Activated naive CD8-positive, alpha-beta T cell treated with anti-CD3 and anti-CD28 coated beads for 36 hours (primary cell): Measurements from ENCODE around the gene PLCZ1. TPM values are rescaled to one million over a fixed set of nuclear protein-coding genes. Genes with fewer than 3 reads are reported as not detected.
"Not testable (repeated sequence)": the region's sequence is repeated elsewhere in the genome, so short reads cannot be mapped to it uniquely, and the experiment has no call there.

ENCODE experiments used
- DNase-seq: peaks from one replicate; pipeline ENCODE4 v3.0.0; 2021
- H3K27ac Mint-ChIP-seq: one replicate; pipeline ENCODE4 v1.8.0; 2022; ENCODE audit warnings: mild to moderate bottlenecking, moderate library complexity, mixed read lengths
- H3K27me3 Mint-ChIP-seq: one replicate; pipeline ENCODE4 v1.8.0; 2022; ENCODE audit warnings: mild to moderate bottlenecking, mixed read lengths
- H3K36me3 Mint-ChIP-seq: one replicate; pipeline ENCODE4 v1.8.0; 2021; ENCODE audit warnings: mild to moderate bottlenecking, mixed read lengths
- H3K4me1 Mint-ChIP-seq: one replicate; pipeline ENCODE4 v1.8.0; 2021; ENCODE audit warnings: mixed read lengths
- H3K4me3 Mint-ChIP-seq: one replicate; pipeline ENCODE4 v1.8.0; 2022; ENCODE audit warnings: mild to moderate bottlenecking, moderate library complexity, mixed read lengths
- H3K9me3 Mint-ChIP-seq: one replicate; pipeline ENCODE4 v1.8.0; 2022; ENCODE audit warnings: mixed read lengths
- total RNA-seq, 2 experiments: library from RNA; stranded (reverse); gene quantifications; one replicate each; pipeline ENCODE4 v1.2.3, GENCODE V29; 2021

Gene PLCZ1, protein sequence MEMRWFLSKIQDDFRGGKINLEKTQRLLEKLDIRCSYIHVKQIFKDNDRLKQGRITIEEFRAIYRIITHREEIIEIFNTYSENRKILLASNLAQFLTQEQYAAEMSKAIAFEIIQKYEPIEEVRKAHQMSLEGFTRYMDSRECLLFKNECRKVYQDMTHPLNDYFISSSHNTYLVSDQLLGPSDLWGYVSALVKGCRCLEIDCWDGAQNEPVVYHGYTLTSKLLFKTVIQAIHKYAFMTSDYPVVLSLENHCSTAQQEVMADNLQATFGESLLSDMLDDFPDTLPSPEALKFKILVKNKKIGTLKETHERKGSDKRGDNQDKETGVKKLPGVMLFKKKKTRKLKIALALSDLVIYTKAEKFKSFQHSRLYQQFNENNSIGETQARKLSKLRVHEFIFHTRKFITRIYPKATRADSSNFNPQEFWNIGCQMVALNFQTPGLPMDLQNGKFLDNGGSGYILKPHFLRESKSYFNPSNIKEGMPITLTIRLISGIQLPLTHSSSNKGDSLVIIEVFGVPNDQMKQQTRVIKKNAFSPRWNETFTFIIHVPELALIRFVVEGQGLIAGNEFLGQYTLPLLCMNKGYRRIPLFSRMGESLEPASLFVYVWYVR
- total RNA-seq: not detected

DNA sequence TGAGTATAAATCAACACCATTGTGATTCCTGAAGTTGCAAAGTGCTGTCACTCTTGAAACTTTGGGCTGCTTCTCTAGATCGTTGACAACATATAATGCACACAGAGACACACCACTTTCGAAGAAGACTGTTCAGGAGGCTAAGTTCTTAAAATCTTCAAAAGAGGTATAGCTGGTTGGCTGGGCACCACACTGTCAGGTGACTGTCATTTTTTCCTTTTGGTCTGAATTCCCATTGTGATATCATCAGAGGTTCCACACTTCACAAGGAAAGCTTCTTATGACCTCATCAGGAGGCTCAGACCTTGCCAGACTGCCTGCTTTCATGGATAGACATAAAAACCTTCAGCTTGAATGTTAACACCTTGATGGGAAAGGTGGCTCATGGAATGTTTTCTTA is at the start of gene PLCZ1, which contains the start of gene CAPZA3:
Gene PLCZ1, minus strand, starts transcription at position 194 of the 400 bp plus-strand sequence. CDS start 641 bp downstream, outside the sequence.
Gene CAPZA3, plus strand, starts transcription at position 301 of the 400 bp plus-strand sequence. CDS start 150 bp downstream, outside the sequence.
- no peak within 1 kb of the TSS for H3K27ac Mint-ChIP-seq
- H3K36me3 Mint-ChIP-seq: no peaks in the 10 kb centered on the region
- H3K9me3 Mint-ChIP-seq: peaks cover 2% of the 10 kb centered on the region
- no peaks in the 10 kb centered on the region for H3K4me1 Mint-ChIP-seq
- no peaks in the 10 kb centered on the region for H3K27me3 Mint-ChIP-seq
- H3K4me3 Mint-ChIP-seq: no peak within 1 kb of the TSS
- DNase-seq: no peak

DNA sequence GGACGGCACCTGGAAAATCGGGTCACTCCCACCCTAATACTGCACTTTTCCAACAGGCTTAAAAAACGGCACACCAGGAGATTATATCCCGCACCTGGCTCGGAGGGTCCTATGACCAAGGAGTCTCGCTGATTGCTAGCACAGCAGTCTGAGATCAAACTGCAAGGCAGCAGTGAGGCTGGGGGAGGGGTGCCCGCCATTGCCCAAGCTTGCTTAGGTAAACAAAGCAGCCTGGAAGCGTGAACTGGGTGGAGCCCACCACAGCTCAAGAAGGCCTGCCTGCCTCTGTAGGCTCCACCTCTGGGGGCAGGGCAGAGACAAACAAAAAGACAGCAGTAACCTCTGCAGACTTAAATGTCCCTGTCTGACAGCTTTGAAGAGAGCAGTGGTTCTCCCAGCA is 47.7 kb upstream of the PLCZ1 start:
- H3K9me3 Mint-ChIP-seq: peaks cover 12% of the 10 kb centered on the region
- not testable (repeated sequence) for H3K4me1 Mint-ChIP-seq, H3K4me3 Mint-ChIP-seq, H3K36me3 Mint-ChIP-seq, H3K27ac Mint-ChIP-seq, H3K27me3 Mint-ChIP-seq, DNase-seq

DNA sequence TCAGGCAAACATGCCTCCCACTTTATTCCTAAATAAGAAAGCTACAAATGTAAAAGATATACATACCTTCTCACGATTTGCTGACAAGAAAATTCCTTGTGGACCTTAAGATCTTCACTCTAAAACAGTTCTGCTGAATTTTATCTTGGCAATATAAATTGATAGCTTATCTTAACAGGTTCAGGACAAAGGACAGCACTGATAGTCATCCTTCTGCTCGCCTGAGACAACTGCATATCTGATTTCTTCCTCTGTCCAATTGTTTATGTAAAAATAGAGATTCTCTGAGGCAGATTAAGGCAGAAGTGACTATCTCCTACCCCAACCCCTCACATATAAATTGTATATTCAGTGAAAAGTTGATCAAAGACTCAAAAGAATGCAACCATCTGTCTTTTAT is 45.0 kb upstream of the PLCZ1 start:
- H3K4me3 Mint-ChIP-seq: no peak overlapping the region
- no peak for DNase-seq

DNA sequence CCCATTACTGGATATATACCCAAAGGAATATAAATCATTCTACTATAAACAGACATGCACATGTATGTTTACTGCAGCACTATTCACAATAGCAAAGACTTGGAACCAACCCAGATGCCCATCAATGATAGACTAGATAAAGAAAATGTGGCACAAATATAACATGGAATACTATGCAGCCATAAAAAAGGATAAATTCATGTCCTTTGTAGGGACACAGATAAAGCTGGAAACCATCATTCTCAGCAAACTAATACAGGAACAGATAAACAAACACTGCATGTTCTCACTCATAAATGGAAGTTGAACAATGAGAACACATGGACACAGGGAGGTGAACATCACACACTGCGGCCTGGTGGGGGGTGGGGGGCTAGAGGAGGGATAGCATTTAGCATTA is 28.7 kb upstream of the PLCZ1 start:
- not testable (repeated sequence) for H3K4me1 Mint-ChIP-seq, H3K27ac Mint-ChIP-seq, DNase-seq, H3K36me3 Mint-ChIP-seq, H3K27me3 Mint-ChIP-seq, H3K4me3 Mint-ChIP-seq
- H3K9me3 Mint-ChIP-seq: peaks cover 13% of the 10 kb centered on the region

More for the DNA sequence above, 45.0 kb upstream of the PLCZ1 start:
- H3K27me3 Mint-ChIP-seq: no peaks in the 10 kb centered on the region
- H3K4me1 Mint-ChIP-seq: no peaks in the 10 kb centered on the region
- no peaks in the 10 kb centered on the region for H3K36me3 Mint-ChIP-seq
- no peak overlapping the region for H3K27ac Mint-ChIP-seq
- peaks cover 20% of the 10 kb centered on the region for H3K9me3 Mint-ChIP-seq

GRCh38 chr12:18755341-18755740 is 17.5 kb upstream of the PLCZ1 start:
- H3K9me3 Mint-ChIP-seq: peaks cover 1% of the 10 kb centered on the region
- H3K27ac Mint-ChIP-seq: no peak overlapping the region
- no peaks in the 10 kb centered on the region for H3K27me3 Mint-ChIP-seq
- no peaks in the 10 kb centered on the region for H3K4me1 Mint-ChIP-seq
- H3K4me3 Mint-ChIP-seq: no peak overlapping the region
- H3K36me3 Mint-ChIP-seq: no peaks in the 10 kb centered on the region
- no peak for DNase-seq

DNA sequence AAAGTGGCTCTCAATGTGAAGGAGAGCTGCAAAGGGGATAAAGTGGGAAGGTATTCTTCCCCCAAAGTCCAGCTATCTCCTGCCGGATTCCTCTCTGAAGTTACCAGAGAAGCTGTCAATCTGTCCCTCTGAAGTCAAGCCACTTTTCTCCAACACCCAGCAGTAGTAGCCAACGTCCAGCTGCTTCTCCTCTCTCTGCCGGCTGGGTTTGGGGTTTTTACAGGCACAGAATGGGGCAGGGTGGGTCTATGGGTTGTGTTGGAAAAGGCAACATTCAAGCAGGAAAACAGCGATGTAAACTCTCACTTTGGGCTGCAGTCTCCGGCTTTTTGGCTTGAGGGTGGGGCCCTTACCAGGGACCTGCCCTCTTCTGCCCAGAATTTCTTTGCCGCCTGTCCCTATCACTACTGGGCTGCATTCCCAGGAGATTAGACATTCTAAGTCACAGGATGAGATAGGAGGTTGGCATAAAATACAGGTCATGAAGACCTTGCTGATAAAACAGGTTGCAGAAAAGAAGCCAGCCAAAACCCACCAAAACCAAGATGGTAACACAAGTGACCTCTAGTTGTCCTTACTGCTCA is 16.4 kb upstream of the PLCZ1 start:
- Mint-ChIP-seq H3K36me3 (no peaks in the 10 kb centered on the region), H3K27me3 (no peaks in the 10 kb centered on the region), H3K27ac (no peak overlapping the region), H3K9me3 (peaks cover 1% of the 10 kb centered on the region), H3K4me1 (no peaks in the 10 kb centered on the region), H3K4me3 (no peak overlapping the region)
- DNase-seq: no peak

DNA sequence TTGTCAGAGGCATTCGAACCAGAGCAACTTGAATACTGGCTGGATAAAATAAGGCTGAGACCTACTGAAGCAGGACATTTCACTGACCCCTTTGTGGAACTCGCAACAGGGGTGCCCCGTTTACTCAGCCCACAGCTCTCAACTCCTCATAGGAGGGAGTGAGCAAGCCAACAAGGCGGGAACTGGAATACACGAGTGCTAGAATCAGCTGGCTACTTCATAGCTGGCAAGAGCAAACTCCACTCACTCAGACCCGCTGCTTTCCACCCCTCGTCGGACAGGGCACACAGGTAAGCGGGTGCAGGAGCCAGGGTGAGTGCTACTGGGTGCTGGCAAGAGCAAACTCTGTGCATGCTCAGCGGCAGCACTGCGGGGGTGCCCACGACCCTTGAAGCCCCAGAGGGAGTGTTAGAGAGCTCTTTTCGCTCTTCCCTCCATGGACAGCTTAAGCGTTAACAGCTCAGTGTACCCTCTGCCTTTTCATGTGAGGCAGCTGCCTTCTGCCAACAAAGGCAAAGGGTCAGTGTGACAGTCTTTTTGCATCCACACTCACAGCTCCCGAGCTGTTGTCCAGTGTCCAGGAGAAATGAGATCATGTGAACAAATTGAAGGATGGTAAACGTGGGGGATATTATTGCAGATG is 15.8 kb upstream of the PLCZ1 start:
- H3K27me3 Mint-ChIP-seq: no peaks in the 10 kb centered on the region
- H3K36me3 Mint-ChIP-seq: no peaks in the 10 kb centered on the region

DNA sequence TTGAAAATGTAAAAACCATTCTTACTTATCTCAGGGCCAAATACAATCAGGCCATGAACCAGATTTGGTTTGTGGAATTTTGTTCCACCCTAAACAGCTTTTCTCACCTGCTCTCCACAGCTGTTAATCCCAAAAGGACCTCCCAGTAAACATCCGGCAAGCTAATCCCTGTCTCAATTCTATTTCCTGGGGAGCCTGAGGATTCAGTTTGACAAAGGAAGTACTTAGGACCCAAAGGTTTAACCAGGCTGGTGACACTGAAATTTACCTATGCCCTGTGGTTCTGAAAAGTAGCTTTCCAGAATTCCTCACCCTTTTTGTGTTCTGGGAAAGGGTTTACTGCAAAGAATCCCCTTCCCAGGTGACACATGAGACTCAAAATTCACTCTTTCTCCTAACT is 15.1 kb upstream of the PLCZ1 start:
- Mint-ChIP-seq H3K9me3 (peaks cover 1% of the 10 kb centered on the region), H3K4me1 (no peaks in the 10 kb centered on the region), H3K4me3 (no peak overlapping the region), H3K27me3 (no peaks in the 10 kb centered on the region), H3K36me3 (no peaks in the 10 kb centered on the region), H3K27ac (no peak overlapping the region)
- no peak for DNase-seq

More for the DNA sequence above, 15.8 kb upstream of the PLCZ1 start:
- peaks cover 1% of the 10 kb centered on the region for H3K9me3 Mint-ChIP-seq
- no peaks in the 10 kb centered on the region for H3K4me1 Mint-ChIP-seq
- H3K4me3 Mint-ChIP-seq: no peak overlapping the region
- DNase-seq: no peak
- no peak overlapping the region for H3K27ac Mint-ChIP-seq

- Mint-ChIP-seq H3K9me3 (peaks cover 1% of the 10 kb centered on the region), H3K4me3 (no peak overlapping the region), H3K36me3 (no peaks in the 10 kb centered on the region), H3K4me1 (no peaks in the 10 kb centered on the region), H3K27me3 (no peaks in the 10 kb centered on the region), H3K27ac (no peak overlapping the region)
- DNase-seq: no peak
These were observed 14.6 kb upstream of the PLCZ1 start for GRCh38 chr12:18752280-18752920.

GRCh38 chr12:18751866-18752265 is 14.1 kb upstream of the PLCZ1 start:
- Mint-ChIP-seq H3K4me1 (no peaks in the 10 kb centered on the region), H3K9me3 (peaks cover 1% of the 10 kb centered on the region), H3K36me3 (no peaks in the 10 kb centered on the region), H3K4me3 (no peak overlapping the region), H3K27ac (no peak overlapping the region), H3K27me3 (no peaks in the 10 kb centered on the region)
- DNase-seq: no peak

GRCh38 chr12:18750085-18750484 is 12.3 kb upstream of the PLCZ1 start:
- no peak for DNase-seq
- no peaks in the 10 kb centered on the region for H3K27me3 Mint-ChIP-seq
- no peaks in the 10 kb centered on the region for H3K36me3 Mint-ChIP-seq
- peaks cover 1% of the 10 kb centered on the region for H3K9me3 Mint-ChIP-seq
- H3K4me3 Mint-ChIP-seq: no peak overlapping the region
- H3K27ac Mint-ChIP-seq: no peak overlapping the region
- no peaks in the 10 kb centered on the region for H3K4me1 Mint-ChIP-seq

DNA sequence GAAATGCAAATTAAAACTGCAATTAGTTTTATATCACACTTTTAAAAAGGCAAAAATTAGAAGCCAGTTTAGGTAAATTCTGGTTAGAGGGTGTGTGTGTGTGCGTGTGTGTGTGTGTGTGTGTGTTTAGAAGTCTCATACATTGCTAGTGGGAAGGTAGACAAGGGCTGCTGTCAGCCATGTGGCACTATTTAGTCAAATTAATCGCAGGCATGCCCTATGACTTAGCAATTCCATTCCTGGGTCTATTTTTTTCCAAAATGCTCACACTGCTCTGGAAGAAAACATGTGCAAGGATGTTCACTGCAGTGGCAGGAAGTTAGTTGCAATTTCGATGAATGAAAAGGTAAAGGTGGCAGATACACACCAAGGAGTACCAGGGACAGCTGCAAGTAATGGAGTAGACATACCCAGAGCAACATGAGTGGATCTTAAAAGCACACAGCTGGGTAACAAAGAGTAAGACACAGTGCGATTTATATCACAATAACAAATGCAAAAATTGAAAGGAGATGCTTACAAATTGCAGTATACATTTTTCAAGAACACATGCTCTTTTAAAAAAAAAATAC is 11.7 kb upstream of the PLCZ1 start:
- Mint-ChIP-seq H3K27ac (no peak overlapping the region), H3K36me3 (no peaks in the 10 kb centered on the region), H3K4me3 (no peak overlapping the region), H3K27me3 (no peaks in the 10 kb centered on the region), H3K9me3 (peaks cover 1% of the 10 kb centered on the region), H3K4me1 (no peaks in the 10 kb centered on the region)
- no peak for DNase-seq

- Mint-ChIP-seq H3K27ac (no peak overlapping the region), H3K4me3 (no peak overlapping the region), H3K9me3 (peaks cover 1% of the 10 kb centered on the region), H3K36me3 (no peaks in the 10 kb centered on the region), H3K4me1 (no peaks in the 10 kb centered on the region), H3K27me3 (no peaks in the 10 kb centered on the region)
- no peak for DNase-seq
These were observed 10.1 kb upstream of the PLCZ1 start for GRCh38 chr12:18747895-18748294.

GRCh38 chr12:18731156-18731555 is 6.7 kb downstream of the PLCZ1 start:
- H3K9me3 Mint-ChIP-seq: peaks cover 2% of the 10 kb centered on the region
- no peak for DNase-seq
- no peaks in the 10 kb centered on the region for H3K36me3 Mint-ChIP-seq
- H3K4me3 Mint-ChIP-seq: no peak overlapping the region
- no peaks in the 10 kb centered on the region for H3K27me3 Mint-ChIP-seq
- H3K4me1 Mint-ChIP-seq: no peaks in the 10 kb centered on the region
- H3K27ac Mint-ChIP-seq: no peak overlapping the region
